GM12892 (cell line): ENCODE data around the gene C20orf144.

Experiments
- DNase-seq: peaks from one replicate; pipeline ENCODE4 v3.0.0; 2011; ENCODE audit not compliant: insufficient read length
- FAIRE-seq: peaks from 2 replicates; lab custom pipeline; 2011; peaks lifted over from hg19 to GRCh38; lab: Jason Lieb, UNC
- POLR2A ChIP-seq: IDR thresholded peaks from 2 replicates; pipeline ENCODE4 v1.6.1; 2011; ENCODE audit warnings: low read depth, low read length, control low read depth
- POLR2AphosphoS5 ChIP-seq: IDR thresholded peaks from 2 replicates; pipeline ENCODE4 v1.6.1; 2011; ENCODE audit warnings: low read depth, low read length, control low read depth
- TAF1 ChIP-seq: IDR thresholded peaks from 2 replicates; pipeline ENCODE4 v1.6.1; 2011; ENCODE audit warnings: low read depth, mild to moderate bottlenecking, control low read depth, low read length, borderline replicate concordance

C20orf144 gene

DNA sequence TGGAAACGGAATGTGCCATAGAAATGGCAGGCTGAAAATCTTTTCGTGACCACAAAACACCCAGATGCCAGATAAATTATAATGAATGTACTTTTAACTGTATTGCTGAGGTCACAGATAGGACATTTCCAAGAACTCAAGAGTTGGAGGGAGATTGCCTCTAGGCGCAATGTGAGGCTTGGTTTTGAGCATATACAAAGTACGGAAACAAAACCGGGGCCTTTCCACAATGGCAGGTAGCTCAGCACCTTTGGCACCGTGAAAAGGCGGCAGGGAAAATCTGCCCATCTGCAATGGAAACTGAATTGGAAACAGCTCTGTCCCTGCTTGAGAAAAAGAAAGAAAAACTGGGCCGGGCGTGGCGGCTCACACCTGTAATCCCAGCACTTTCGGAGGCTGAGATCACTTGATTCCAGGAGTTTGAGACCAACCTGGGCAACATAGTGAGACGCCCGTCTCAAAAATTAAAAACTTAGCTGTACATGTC lies 10.5 kb upstream of the C20orf144 start:
- TF ChIP-seq TAF1 (no peak), POLR2A (no peak), POLR2AphosphoS5 (no peak)
- DNase-seq = no peak
- no peak for FAIRE-seq

DNA sequence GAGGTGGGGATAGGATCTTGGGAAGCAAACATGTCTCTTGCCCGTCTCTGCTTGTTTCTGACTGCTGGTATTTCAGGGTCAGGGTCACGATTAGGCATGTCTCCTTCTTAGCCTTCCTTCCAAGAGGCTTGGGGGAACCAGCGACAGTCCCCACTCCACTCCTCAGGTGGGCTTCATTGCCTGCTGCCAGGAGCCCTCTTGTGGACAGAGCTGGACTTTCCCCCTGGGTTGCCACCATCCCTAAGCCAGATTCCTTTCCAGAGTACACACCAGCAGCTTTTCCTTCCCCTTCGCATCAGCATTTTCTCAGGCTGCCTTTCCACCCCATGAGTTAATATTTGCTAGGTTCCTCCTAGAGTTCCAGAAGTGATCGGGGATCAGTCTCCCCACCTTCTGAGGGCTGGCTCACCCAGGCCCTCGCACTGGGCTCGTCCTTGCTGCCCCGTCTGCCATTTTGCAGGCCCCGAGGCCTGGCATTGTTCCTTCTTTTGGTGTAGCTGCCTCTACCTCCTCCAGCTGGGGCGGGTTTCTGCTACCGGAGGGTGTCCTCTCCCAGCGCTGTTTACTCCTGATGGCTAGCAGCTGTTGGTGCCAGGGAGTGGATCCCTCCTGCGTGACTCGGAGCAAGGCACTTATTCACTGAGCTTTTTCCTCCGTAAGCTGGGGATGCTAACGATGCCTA lies 8.8 kb upstream of the C20orf144 start:
- DNase-seq (peak; percentile 73), FAIRE-seq (peak; percentile 61)
- TF ChIP-seq POLR2AphosphoS5 = no peak

- DNase-seq = no peak
- TF ChIP-seq TAF1 (no peak), POLR2AphosphoS5 (no peak), POLR2A (no peak)
- no peak for FAIRE-seq
These were observed 8.1 kb upstream of the C20orf144 start for GRCh38 chr20:33653900-33654596.

DNA sequence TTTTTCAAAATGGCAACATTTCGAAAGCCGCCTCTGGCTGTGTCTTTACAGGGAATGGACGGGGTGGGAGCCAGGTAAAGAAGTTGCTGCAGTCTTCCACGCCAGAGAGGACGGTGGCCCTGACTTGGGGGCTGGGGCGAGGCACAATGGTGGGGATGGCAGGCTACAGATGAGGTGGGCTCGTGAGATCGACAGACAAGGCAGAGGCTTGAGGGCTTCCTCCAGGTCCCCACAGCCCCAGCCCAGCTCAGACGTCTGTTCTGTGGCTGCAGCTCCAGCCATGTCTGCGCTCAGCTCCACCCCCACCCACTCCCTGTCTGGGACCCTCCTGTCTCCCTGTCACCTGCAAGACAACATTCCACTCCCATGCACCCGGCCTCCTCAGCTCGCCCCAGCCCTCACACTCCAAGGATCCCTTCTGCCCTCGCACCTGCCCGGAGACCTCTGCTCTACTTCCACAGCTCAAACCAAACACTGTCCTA lies 7.4 kb upstream of the C20orf144 start:
- FAIRE-seq = no peak
- DNase-seq = no peak
- TF ChIP-seq TAF1 (no peak), POLR2AphosphoS5 (no peak), POLR2A (no peak)

DNA sequence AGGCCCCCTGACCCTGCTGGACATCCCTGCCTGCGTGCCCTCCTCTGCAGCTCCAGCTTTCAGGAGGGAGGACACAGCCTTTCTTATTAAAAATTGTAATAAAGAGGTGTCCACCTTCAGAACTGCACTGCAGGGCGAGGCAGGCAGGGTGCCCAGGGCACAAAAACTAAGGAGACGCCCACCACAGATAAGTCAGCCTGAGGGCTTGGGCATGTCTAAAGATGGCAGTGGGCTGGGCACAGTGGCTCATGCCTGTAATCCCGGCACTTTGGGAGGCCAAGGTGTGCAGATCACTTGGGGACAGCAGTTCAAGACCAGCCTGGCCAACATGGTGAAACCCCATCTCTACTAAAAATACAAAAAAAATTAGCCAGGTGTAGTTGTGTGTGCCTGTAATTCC lies 7.0 kb upstream of the C20orf144 start:
- FAIRE-seq (no peak), DNase-seq (no peak)
- TF ChIP-seq TAF1 = no peak
- no peak for TF ChIP-seq POLR2A
- no peak for TF ChIP-seq POLR2AphosphoS5

- no peak for TF ChIP-seq POLR2AphosphoS5
- TF ChIP-seq POLR2A = no peak
- no peak for TF ChIP-seq TAF1
- DNase-seq = no peak
- FAIRE-seq = no peak
These were observed 5.9 kb upstream of the C20orf144 start for GRCh38 chr20:33656010-33656782.

DNA sequence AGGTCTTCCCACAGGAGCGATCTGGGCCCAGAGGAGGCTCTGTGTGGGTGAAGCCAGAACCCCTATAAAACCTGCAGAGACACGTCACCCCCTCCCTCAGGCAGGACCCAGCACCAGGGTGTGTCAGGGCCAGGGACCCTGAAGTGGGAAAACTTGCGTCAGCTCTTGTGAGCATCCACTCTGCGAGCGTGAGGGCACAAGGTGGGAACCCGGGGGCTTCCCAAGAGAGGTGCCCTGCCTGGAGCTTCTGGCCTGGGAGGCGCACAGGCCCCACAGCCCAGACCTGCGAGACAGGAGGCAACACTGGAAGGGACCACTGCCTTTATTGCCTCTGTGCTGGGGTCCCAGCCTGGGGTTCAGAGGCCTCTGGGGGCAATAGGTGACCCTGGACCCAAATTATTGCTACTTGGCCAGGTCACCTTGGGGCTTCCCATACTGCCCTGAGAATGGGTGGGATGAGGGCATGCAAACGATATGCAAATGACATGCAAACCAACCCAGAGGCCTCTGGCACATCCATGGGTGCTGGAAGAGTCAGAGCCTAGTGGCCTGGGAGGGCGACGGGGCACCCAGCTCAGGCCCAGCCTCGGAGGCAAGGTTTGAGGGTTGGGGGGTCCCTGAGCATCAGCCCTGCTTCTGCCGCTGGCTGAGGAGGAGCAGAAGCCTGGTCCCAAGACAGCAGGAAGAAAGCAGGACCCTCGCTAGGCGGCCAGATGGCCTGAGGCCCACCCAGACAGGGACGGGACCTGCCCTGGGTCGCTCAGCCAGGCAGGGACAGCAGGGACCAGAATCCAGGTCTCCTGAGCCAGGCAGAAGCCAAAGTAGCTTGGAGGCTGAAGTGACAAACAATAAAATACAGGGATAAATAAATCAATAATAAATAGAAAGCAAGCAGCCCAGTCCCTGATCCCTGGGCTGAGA lies 5.1 kb upstream of the C20orf144 start:
- TF ChIP-seq TAF1 (no peak), POLR2AphosphoS5 (no peak), POLR2A (no peak)
- FAIRE-seq = no peak
- no peak for DNase-seq

GRCh38 chr20:33657704-33658095 lies 4.4 kb upstream of the C20orf144 start:
- DNase-seq (no peak), FAIRE-seq (no peak)
- TF ChIP-seq POLR2A (no peak), TAF1 (no peak), POLR2AphosphoS5 (no peak)

GRCh38 chr20:33658510-33658909 lies 3.6 kb upstream of the C20orf144 start:
- FAIRE-seq = no peak

GRCh38 chr20:33658929-33659328 lies 3.2 kb upstream of the C20orf144 start:
- no peak for DNase-seq
- TF ChIP-seq TAF1 = no peak
- TF ChIP-seq POLR2AphosphoS5 = no peak
- TF ChIP-seq POLR2A = no peak
- FAIRE-seq = no peak

More at GRCh38 chr20:33658510-33658909, 3.6 kb upstream of the C20orf144 start:
- DNase-seq = no peak
- no peak for TF ChIP-seq POLR2A
- no peak for TF ChIP-seq POLR2AphosphoS5
- TF ChIP-seq TAF1 = no peak

DNA sequence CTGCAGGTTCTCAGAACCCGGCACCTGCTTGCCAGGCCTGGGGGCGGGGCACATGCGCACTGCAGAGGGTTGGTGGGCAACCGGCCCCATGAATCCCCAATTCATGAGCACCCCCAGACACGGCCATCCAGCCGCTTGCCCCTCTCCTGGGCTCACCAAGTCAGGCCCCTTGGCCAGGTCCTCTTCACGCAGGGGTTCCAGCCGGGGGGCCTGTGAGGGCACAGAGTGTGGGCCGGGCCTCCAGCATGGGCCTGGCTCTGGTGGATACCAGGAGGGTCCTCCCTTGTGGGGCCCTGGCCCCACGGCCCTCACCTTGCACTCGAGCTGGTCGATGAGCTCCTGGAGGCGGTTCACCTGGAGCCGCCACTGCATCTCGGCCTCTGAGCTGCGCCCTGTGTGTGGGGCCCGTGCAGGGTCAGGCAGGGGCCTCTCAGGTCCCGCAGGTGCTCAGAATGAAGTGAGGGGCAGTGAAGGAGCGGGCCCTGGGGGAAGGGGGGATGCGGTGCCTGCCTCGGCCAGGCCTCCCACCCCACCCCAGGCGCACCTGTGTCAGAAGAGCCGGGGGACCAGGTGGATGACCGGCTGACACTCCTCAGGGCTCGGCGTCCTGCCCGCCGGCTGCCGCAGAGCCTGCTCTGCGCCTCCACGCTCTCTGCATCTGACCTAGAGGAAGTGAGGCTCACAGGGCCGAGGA lies 2.6 kb upstream of the C20orf144 start:
- DNase-seq (no peak), FAIRE-seq (no peak)
- no peak for TF ChIP-seq POLR2AphosphoS5
- TF ChIP-seq TAF1 = no peak
- no peak for TF ChIP-seq POLR2A
